HG03575 (cell line): Measurements from ENCODE around the gene ADNP2.
"Not testable (repeated sequence)": the region's sequence is repeated elsewhere in the genome, so short reads cannot be mapped to it uniquely, and the experiment has no call there.

ENCODE experiments used
- ATAC-seq: cut with Tn5 transposase; IDR thresholded peaks from one replicate; pipeline ENCODE4 v1.9.1; 2021; ENCODE audit not compliant: unreplicated experiment, insufficient number of reproducible peaks, low FRiP score; ENCODE audit errors: extremely low read depth

ADNP2 gene

GRCh38 chr18:80140455-80140985 is 31.5 kb downstream of the ADNP2 start:
- ATAC-seq: no peak

GRCh38 chr18:80143881-80144280 is 34.8 kb downstream of the ADNP2 start:
- ATAC-seq: no peak

- no peak for ATAC-seq
These were observed 36.2 kb downstream of the ADNP2 start for GRCh38 chr18:80145196-80145804.

- ATAC-seq: no peak
These were observed 38.0 kb downstream of the ADNP2 start for GRCh38 chr18:80147037-80147417.

- peak; percentile 47 for ATAC-seq
These were observed 38.6 kb downstream of the ADNP2 start for GRCh38 chr18:80147418-80148325.

- no peak for ATAC-seq
These were observed 39.5 kb downstream of the ADNP2 start for GRCh38 chr18:80148326-80149199.

GRCh38 chr18:80149667-80150066 is 40.6 kb downstream of the ADNP2 start:
- no peak for ATAC-seq

- no peak for ATAC-seq
These were observed 45.2 kb downstream of the ADNP2 start for GRCh38 chr18:80154293-80154692.

DNA sequence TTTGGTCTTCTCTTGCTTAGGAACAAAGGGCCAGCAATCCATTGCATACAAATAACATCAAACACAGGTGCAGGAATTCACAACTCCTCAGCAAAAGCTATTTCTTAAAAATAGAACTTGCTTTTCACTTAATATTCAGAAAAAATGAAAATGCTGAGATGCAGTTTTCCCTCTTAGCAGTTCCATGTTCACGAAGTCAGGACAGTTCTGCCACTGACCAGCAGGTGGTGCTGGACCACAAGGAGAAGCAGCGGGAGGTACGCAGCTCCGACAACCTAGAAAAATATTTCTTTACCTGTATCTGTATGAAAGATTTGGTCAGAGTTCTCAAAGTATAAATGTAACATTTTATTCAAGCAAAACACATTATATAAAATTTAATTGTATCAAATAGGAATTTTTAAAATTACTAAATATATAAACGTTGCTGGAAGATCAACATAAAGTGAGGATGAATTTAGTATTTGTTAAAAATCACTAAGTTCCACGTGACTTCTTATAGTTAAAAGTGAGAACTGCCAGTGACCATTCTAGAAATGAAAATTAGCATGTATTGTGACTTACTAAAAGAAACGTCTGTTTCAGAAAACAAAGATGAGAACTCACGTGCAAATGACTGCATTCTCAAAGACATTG is 48.8 kb downstream of the ADNP2 start:
- ATAC-seq: no peak

GRCh38 chr18:80158365-80158764 is 49.3 kb downstream of the ADNP2 start:
- no peak for ATAC-seq

GRCh38 chr18:80159713-80160636 is 50.9 kb downstream of the ADNP2 start:
- no peak for ATAC-seq

GRCh38 chr18:80161781-80162417 is 52.8 kb downstream of the ADNP2 start:
- no peak for ATAC-seq

DNA sequence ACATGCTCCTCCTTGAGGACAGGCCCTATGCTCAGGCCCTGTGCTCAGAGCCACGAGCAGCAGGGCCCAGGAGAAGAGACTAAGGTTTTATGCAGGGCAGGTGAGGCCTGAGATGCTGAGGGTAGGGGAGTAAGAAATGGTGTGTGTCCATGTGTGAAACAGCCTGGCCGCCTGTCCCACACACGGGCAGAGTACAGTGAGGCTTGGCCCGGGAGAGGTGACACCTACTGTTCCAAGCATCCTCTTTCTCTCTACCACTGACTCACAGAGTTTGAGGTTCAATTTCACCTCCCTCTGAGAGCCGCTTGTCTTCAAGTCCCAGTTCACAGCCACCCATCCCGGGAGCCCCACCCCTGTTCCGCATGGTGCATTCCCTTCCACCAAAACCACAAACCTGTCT is 54.1 kb downstream of the ADNP2 start:
- ATAC-seq: no peak

DNA sequence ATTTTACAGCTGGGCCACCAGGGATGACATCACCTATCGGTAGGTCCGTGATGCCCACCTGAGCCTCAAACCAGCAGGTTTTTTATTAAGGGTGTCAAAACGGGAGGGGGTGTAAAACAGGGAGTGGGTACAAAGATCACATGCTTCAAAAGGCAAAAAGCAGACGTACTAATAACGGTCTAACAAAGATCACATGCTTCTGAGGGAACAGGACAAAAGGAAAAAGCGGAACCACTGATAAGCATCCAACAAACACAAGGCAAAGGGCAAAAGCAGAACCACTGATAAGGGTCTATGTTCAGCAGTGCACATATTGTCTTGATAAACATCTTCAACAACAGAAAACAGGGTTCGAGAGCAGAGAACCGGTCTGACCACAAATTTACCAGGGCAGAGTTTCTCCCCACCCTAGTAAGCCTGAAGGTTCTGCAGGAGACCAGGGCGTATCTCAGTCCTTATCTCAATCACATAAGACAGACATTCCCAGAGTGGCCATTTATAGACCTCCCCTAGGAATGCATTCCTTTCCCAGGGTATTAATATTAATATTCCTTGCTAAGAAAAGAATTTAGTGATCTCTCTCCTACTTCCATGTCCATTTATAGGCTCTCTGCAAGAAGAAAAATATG is 55.8 kb downstream of the ADNP2 start:
- not testable (repeated sequence) for ATAC-seq

DNA sequence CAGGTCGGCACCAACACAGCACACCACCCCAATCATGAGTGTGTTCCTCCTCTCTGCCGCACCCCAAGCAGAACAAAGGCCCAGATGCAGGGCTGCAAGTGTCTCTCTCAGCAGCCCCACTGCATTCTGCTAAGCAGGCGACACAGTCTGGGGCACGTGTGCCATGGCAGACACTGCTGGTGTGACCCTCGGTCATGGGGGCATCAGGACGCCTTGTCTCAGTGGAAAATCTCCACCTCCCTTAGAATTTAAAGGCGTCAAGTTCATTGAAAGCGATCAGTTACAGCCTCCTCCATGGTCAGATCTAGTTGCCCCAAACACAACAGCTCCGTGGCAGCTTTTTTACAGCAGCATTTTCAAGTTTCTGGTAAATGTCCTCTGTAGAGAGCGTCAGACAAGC is 57.2 kb downstream of the ADNP2 start:
- no peak for ATAC-seq

DNA sequence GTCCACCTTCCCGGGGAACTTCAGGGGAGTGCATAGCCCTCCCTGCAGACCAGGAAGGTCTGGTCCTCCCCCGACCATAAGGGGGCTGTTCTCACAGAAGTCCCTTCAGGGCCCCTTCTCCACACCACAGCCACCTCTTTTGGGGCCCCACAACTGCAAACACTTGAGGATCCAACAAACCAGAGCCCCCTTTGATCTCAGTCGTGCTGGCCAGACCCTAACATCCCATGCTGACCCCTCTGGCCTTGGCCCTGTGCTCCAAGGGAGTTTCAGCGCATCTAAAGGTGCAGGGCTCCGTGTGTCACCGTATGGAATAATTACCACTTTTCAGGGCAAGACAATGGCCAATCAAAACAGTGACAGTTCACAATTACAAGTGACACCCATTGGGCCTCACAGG is 57.7 kb downstream of the ADNP2 start:
- ATAC-seq: no peak

GRCh38 chr18:80167331-80167730 is 58.3 kb downstream of the ADNP2 start:
- ATAC-seq: no peak
